ENCODE results near the gene ARMH4.

The ARMH4 gene

DNA sequence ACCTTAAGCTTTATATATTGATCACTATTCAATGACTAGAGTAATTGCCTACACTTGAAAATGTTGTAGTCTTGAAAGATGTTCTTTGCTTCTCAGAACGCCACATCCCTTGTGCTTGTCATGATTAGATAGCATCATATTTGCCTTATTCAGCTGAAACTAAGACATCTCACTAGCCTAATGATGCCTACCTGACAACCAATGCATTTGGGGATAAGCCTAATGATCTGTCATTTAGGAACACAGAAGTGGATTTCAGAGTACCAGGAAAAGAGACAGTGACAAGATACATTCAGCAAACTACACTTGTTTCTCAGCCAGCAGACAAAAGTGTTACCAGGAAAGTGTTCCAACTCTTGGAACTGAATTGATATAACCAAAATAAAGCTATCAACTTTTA lies 83.7 kb downstream of the ARMH4 start:
- no peak overlapping the region for H3K4me2 ChIP-seq (ENCODE audit: low read length, poor library complexity, severe bottlenecking)
- no peak overlapping the region for H3K4ac ChIP-seq (ENCODE audit: low read depth in 1 of 2, low read length in 2 of 2)
- no peaks in the 10 kb centered on the region for H3K79me1 ChIP-seq (replicated peaks; ENCODE audit: low read length, poor library complexity, severe bottlenecking)
- H2AK5ac ChIP-seq (ENCODE audit: low read length, severe bottlenecking) = no peak overlapping the region
- no peak overlapping the region for H3K23ac ChIP-seq (ENCODE audit: low read length in 2 of 2)
- H3K27me3 ChIP-seq (ENCODE audit: control insufficient read depth in 1 of 2, insufficient read depth in 1 of 2, low read length in 2 of 2) = no peaks in the 10 kb centered on the region
- no peak for DNase-seq
- H3K4me1 ChIP-seq (ENCODE audit: control insufficient read depth, insufficient read depth, low read depth, low read length) = no peaks in the 10 kb centered on the region
- no CpG with 5 or more reads among the region's 1 CpG for WGBS
- no peak overlapping the region for H4K91ac ChIP-seq (ENCODE audit: low read length)
- H2AFZ ChIP-seq (ENCODE audit: low read depth, low read length) = no peak overlapping the region
- H3K4me3 ChIP-seq (ENCODE audit: insufficient read depth in 1 of 2, low read depth in 1 of 2, low read length in 2 of 2) = no peak overlapping the region
- H3K14ac ChIP-seq (ENCODE audit: low read length in 2 of 2) = no peak overlapping the region
- H3K18ac ChIP-seq (ENCODE audit: low read depth in 1 of 2, low read length in 2 of 2) = no peak overlapping the region
- H4K8ac ChIP-seq (ENCODE audit: low read length) = no peak overlapping the region
- H3K9ac ChIP-seq (ENCODE audit: low read length) = no peak overlapping the region
- H2BK15ac ChIP-seq (ENCODE audit: low read depth, poor library complexity, severe bottlenecking) = no peak overlapping the region
- no peak overlapping the region for H3K27ac ChIP-seq (ENCODE audit: low read length, poor library complexity, severe bottlenecking)
- no peak overlapping the region for H2BK12ac ChIP-seq (ENCODE audit: low read length in 2 of 2)
- H2BK120ac ChIP-seq (ENCODE audit: low read depth, low read length) = no peak overlapping the region
- no peaks in the 10 kb centered on the region for H3K36me3 ChIP-seq (ENCODE audit: control insufficient read depth in 1 of 2, insufficient read depth in 2 of 2, low read depth in 1 of 2, low read length in 2 of 2)
- no peaks in the 10 kb centered on the region for H3K9me3 ChIP-seq (ENCODE audit: control insufficient read depth, low read length)
- no peak overlapping the region for H2BK5ac ChIP-seq (ENCODE audit: low read depth, low read length, poor library complexity, severe bottlenecking)

DNA sequence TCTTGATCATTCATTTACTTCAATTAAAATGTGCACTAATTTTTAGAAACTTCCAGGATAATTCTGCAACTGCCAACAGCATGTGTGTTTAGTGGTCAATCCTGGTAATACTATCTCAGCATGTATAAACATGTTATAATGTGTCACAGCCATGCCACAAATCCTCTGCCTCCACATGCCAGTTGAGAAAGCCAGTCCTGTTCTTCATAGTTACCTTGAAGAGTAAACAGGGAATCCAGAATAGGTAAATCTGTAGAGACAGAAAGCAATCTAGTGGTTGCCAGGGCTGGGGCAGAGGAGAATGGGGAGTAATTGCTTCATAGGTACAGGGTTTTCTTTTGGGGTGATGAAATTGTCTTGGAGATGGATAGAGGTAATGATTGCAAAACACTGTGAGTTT lies 85.9 kb downstream of the ARMH4 start:
- no peak for DNase-seq
- Histone ChIP-seq H3K14ac (ENCODE audit: low read length in 2 of 2) (no peak overlapping the region), H2BK120ac (ENCODE audit: low read depth, low read length) (no peak overlapping the region), H3K9me3 (ENCODE audit: control insufficient read depth, low read length) (no peaks in the 10 kb centered on the region), H3K79me1 (replicated peaks; ENCODE audit: low read length, poor library complexity, severe bottlenecking) (no peaks in the 10 kb centered on the region), H3K4me1 (ENCODE audit: control insufficient read depth, insufficient read depth, low read depth, low read length) (peaks cover under 1% of the 10 kb centered on the region), H3K23ac (ENCODE audit: low read length in 2 of 2) (no peak overlapping the region), H3K18ac (ENCODE audit: low read depth in 1 of 2, low read length in 2 of 2) (no peak overlapping the region), H3K4ac (ENCODE audit: low read depth in 1 of 2, low read length in 2 of 2) (no peak overlapping the region), H3K27ac (ENCODE audit: low read length, poor library complexity, severe bottlenecking) (no peak overlapping the region), H2AFZ (ENCODE audit: low read depth, low read length) (no peak overlapping the region), H3K36me3 (ENCODE audit: control insufficient read depth in 1 of 2, insufficient read depth in 2 of 2, low read depth in 1 of 2, low read length in 2 of 2) (no peaks in the 10 kb centered on the region), H3K9ac (ENCODE audit: low read length) (no peak overlapping the region), H2AK5ac (ENCODE audit: low read length, severe bottlenecking) (no peak overlapping the region), H2BK12ac (ENCODE audit: low read length in 2 of 2) (no peak overlapping the region), H4K91ac (ENCODE audit: low read length) (no peak overlapping the region), H3K27me3 (ENCODE audit: control insufficient read depth in 1 of 2, insufficient read depth in 1 of 2, low read length in 2 of 2) (no peaks in the 10 kb centered on the region), H2BK15ac (ENCODE audit: low read depth, poor library complexity, severe bottlenecking) (no peak overlapping the region), H3K4me2 (ENCODE audit: low read length, poor library complexity, severe bottlenecking) (no peak overlapping the region), H4K8ac (ENCODE audit: low read length) (no peak overlapping the region), H3K4me3 (ENCODE audit: insufficient read depth in 1 of 2, low read depth in 1 of 2, low read length in 2 of 2) (no peak overlapping the region), H2BK5ac (ENCODE audit: low read depth, low read length, poor library complexity, severe bottlenecking) (no peak overlapping the region)

DNA sequence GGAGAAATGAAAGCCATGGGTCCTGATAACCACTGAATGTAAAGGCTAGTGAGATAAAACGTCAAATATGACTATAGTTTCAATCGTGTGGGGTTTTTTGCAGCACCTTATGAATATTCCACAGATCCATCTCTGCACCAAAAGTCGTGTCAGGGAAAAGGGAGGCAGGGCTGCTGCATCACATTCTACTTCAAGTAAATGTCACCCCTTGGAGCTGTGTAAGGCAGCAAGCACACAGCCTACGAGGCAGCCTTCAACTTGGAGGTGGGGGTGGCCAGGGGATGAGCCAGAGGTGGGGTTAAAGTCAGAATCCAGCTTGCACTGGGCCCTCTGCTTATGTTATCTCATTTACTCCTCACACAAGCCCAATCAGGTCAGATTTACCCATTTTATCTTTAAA lies 90.4 kb downstream of the ARMH4 start:
- H3K4me1 ChIP-seq (ENCODE audit: control insufficient read depth, insufficient read depth, low read depth, low read length) = peaks cover 2% of the 10 kb centered on the region
- H2BK12ac ChIP-seq (ENCODE audit: low read length in 2 of 2) = no peak overlapping the region
- H2AFZ ChIP-seq (ENCODE audit: low read depth, low read length) = no peak overlapping the region
- no peak overlapping the region for H3K18ac ChIP-seq (ENCODE audit: low read depth in 1 of 2, low read length in 2 of 2)
- no peak overlapping the region for H2BK120ac ChIP-seq (ENCODE audit: low read depth, low read length)
- no peak overlapping the region for H4K91ac ChIP-seq (ENCODE audit: low read length)
- H4K8ac ChIP-seq (ENCODE audit: low read length) = no peak overlapping the region
- no peak overlapping the region for H3K9ac ChIP-seq (ENCODE audit: low read length)
- H3K27me3 ChIP-seq (ENCODE audit: control insufficient read depth in 1 of 2, insufficient read depth in 1 of 2, low read length in 2 of 2) = no peaks in the 10 kb centered on the region
- H3K14ac ChIP-seq (ENCODE audit: low read length in 2 of 2) = no peak overlapping the region
- H3K9me3 ChIP-seq (ENCODE audit: control insufficient read depth, low read length) = no peaks in the 10 kb centered on the region
- H3K23ac ChIP-seq (ENCODE audit: low read length in 2 of 2) = no peak overlapping the region
- H3K4ac ChIP-seq (ENCODE audit: low read depth in 1 of 2, low read length in 2 of 2) = no peak overlapping the region
- no peak overlapping the region for H3K4me3 ChIP-seq (ENCODE audit: insufficient read depth in 1 of 2, low read depth in 1 of 2, low read length in 2 of 2)
- H3K27ac ChIP-seq (ENCODE audit: low read length, poor library complexity, severe bottlenecking) = no peak overlapping the region
- H2AK5ac ChIP-seq (ENCODE audit: low read length, severe bottlenecking) = no peak overlapping the region
- DNase-seq = no peak
- WGBS = 64% methylated on average over 4 of the region's 4 CpGs
- no peak overlapping the region for H2BK15ac ChIP-seq (ENCODE audit: low read depth, poor library complexity, severe bottlenecking)
- no peaks in the 10 kb centered on the region for H3K36me3 ChIP-seq (ENCODE audit: control insufficient read depth in 1 of 2, insufficient read depth in 2 of 2, low read depth in 1 of 2, low read length in 2 of 2)
- no peak overlapping the region for H2BK5ac ChIP-seq (ENCODE audit: low read depth, low read length, poor library complexity, severe bottlenecking)
- no peaks in the 10 kb centered on the region for H3K79me1 ChIP-seq (replicated peaks; ENCODE audit: low read length, poor library complexity, severe bottlenecking)
- no peak overlapping the region for H3K4me2 ChIP-seq (ENCODE audit: low read length, poor library complexity, severe bottlenecking)

DNA sequence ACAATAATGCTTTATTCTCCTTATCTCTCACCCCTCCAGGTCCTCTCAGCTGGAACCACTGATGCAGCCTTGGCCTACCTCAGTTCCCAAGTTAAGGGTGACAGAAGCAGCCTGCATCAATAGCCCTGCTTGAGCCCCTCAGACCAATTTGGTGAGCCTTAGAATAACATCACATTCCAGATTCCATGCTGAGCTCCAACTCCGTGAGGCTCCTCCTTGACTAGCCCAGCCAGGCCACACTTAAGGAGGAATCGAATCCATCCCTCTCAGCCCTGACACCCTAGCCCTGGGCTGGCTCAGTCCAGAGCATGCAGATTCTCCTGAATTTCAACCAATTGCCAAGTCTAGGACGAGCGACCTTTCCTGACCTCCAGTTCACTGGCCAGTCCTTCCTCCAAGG lies 91.1 kb downstream of the ARMH4 start:
- Histone ChIP-seq H4K91ac (ENCODE audit: low read length) (no peak overlapping the region), H4K8ac (ENCODE audit: low read length) (no peak overlapping the region), H2BK5ac (ENCODE audit: low read depth, low read length, poor library complexity, severe bottlenecking) (no peak overlapping the region), H2AFZ (ENCODE audit: low read depth, low read length) (no peak overlapping the region), H3K27me3 (ENCODE audit: control insufficient read depth in 1 of 2, insufficient read depth in 1 of 2, low read length in 2 of 2) (no peaks in the 10 kb centered on the region), H3K36me3 (ENCODE audit: control insufficient read depth in 1 of 2, insufficient read depth in 2 of 2, low read depth in 1 of 2, low read length in 2 of 2) (no peaks in the 10 kb centered on the region), H3K18ac (ENCODE audit: low read depth in 1 of 2, low read length in 2 of 2) (no peak overlapping the region), H3K14ac (ENCODE audit: low read length in 2 of 2) (no peak overlapping the region), H3K27ac (ENCODE audit: low read length, poor library complexity, severe bottlenecking) (no peak overlapping the region), H2AK5ac (ENCODE audit: low read length, severe bottlenecking) (no peak overlapping the region), H3K4ac (ENCODE audit: low read depth in 1 of 2, low read length in 2 of 2) (no peak overlapping the region), H3K79me1 (replicated peaks; ENCODE audit: low read length, poor library complexity, severe bottlenecking) (no peaks in the 10 kb centered on the region), H2BK120ac (ENCODE audit: low read depth, low read length) (no peak overlapping the region), H3K4me2 (ENCODE audit: low read length, poor library complexity, severe bottlenecking) (no peak overlapping the region), H2BK12ac (ENCODE audit: low read length in 2 of 2) (no peak overlapping the region), H3K23ac (ENCODE audit: low read length in 2 of 2) (no peak overlapping the region), H2BK15ac (ENCODE audit: low read depth, poor library complexity, severe bottlenecking) (no peak overlapping the region), H3K4me3 (ENCODE audit: insufficient read depth in 1 of 2, low read depth in 1 of 2, low read length in 2 of 2) (no peak overlapping the region), H3K9ac (ENCODE audit: low read length) (no peak overlapping the region), H3K4me1 (ENCODE audit: control insufficient read depth, insufficient read depth, low read depth, low read length) (peaks cover 2% of the 10 kb centered on the region), H3K9me3 (ENCODE audit: control insufficient read depth, low read length) (no peaks in the 10 kb centered on the region)
- 38% methylated on average over 4 of the region's 4 CpGs for WGBS
- DNase-seq = no peak
